VCaP (cell line): ENCODE measurements around the gene ZNF593OS.

Experiments
- H3K27ac ChIP-seq: fragments of 450-650 bp; 2 replicates; pipeline ENCODE4 v1.5.1; 2017
- CTCF ChIP-seq: fragments of 450-650 bp; conservative IDR thresholded peaks from 2 replicates; pipeline ENCODE4 v1.5.1; 2017; ENCODE audit warnings: mild to moderate bottlenecking, moderate library complexity

The ZNF593OS gene

GRCh38 chr1:26129778-26130177, 41.9 kb downstream of the ZNF593OS start:
- no peak for TF ChIP-seq CTCF
- H3K27ac ChIP-seq = no peak overlapping the region

GRCh38 chr1:26127235-26128163, 44.1 kb downstream of the ZNF593OS start:
- peak overlapping the region; percentile 56 for H3K27ac ChIP-seq
- TF ChIP-seq CTCF = no peak

DNA sequence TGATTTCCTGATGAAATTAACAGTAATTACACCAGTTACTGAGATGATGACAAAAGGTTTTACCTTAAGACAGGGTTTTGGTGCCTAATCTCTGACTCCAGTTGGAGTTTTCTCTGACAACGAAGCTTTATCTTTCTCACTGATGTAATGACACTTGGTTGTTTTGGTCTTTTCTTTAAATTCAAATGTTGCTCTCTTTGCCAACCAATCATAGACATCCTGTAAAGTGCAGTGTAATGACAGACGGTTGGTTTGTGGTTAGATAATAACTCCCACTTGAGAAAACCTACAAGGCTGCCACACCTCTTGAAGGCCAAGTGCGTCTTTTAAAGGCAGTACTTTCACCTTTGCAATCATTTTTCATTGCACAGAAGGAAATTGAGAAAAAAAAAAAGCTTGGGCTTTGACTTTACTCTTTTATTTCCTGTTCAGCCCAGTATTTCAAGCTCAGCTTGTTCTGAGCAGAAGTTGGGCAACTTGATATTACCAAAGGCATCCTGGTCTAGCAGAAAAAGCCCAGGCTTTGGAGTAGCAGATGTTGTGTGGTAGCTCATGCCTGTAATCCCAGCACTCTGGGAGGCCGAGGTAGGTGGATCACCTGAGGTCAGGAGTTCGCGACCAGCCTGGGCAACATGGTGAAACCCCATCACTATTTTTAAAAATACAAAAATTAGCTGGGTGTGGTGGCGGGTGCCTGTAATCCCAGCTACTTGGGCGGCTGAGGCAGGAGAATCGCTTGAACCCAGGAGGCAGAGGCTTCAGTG, 45.1 kb downstream of the ZNF593OS start:
- H3K27ac ChIP-seq = peak overlapping the region; percentile 56

GRCh38 chr1:26125946-26126320, 45.7 kb downstream of the ZNF593OS start:
- no peak for TF ChIP-seq CTCF
- H3K27ac ChIP-seq = peak overlapping the region; percentile 56

More for the DNA sequence above, 45.1 kb downstream of the ZNF593OS start:
- no peak for TF ChIP-seq CTCF

DNA sequence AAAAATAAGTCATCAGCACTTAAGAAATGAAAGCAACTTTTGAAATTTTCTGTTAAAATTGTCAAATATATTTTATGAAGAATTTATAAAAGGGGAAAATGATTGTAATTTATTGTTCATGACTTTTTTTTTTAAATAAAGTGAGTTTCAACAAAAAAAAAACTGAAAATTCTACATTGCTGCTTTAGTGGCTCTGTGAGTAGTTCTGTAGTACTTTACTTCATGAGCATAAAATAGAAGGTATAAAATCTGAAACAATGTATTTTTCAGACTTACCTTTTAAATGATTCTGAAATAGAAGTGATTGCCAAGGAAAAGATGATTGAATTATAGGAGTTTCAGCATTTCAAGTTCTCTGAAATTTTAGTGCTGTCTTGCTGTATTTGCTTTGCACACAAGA, 46.2 kb downstream of the ZNF593OS start:
- peak overlapping the region; percentile 56; the same call in 1 of the 2 replicates for H3K27ac ChIP-seq
- no peak for TF ChIP-seq CTCF

GRCh38 chr1:26124418-26125331, 47.0 kb downstream of the ZNF593OS start:
- no peak overlapping the region for H3K27ac ChIP-seq
- no peak for TF ChIP-seq CTCF
